Trophoblast cell (in vitro differentiated cells and primary cell): ENCODE measurements around the gene MLN.
A peak's percentile ranks its signal among the peaks of the same experiment; 100 is the strongest.

Source experiments
- DNase-seq, 2 donors: peaks; one replicate each; pipeline ENCODE4 v3.0.0-alpha.2; 2016
- H2AFZ ChIP-seq: 2 replicates; pipeline ENCODE4 v1.6.1; 2013; ENCODE audit warnings: low read length, moderate library complexity, mild to moderate bottlenecking; ENCODE audit not compliant: insufficient read depth, poor library complexity
- H2AK5ac ChIP-seq: 2 replicates; pipeline ENCODE4 v1.6.1; 2013; ENCODE audit warnings: mild to moderate bottlenecking, low read length
- H2BK120ac ChIP-seq: 2 replicates; pipeline ENCODE4 v1.6.1; 2013; ENCODE audit warnings: low read length, mild to moderate bottlenecking, moderate library complexity; ENCODE audit not compliant: insufficient read depth, poor library complexity
- H2BK12ac ChIP-seq: 2 replicates; pipeline ENCODE4 v1.6.1; 2013; ENCODE audit warnings: mild to moderate bottlenecking, low read length, moderate library complexity
- H2BK5ac ChIP-seq: 2 replicates; pipeline ENCODE4 v1.6.1; 2013; ENCODE audit warnings: low read length, low read depth, moderate library complexity, mild to moderate bottlenecking; ENCODE audit not compliant: poor library complexity
- H3K14ac ChIP-seq: 2 replicates; pipeline ENCODE4 v1.6.1; 2013; ENCODE audit warnings: mild to moderate bottlenecking, low read length
- H3K18ac ChIP-seq: 2 replicates; pipeline ENCODE4 v1.6.1; 2013; ENCODE audit warnings: mild to moderate bottlenecking, low read length
- H3K23ac ChIP-seq: 2 replicates; pipeline ENCODE4 v1.6.1; 2013; ENCODE audit warnings: low read length
- H3K27ac ChIP-seq: 2 replicates; pipeline ENCODE4 v1.5.1; 2013; ENCODE audit warnings: low read depth, mild to moderate bottlenecking, inconsistent platforms, low read length, moderate library complexity
- H3K27me3 ChIP-seq: 2 replicates; pipeline ENCODE4 v1.6.1; 2013; ENCODE audit warnings: inconsistent platforms, mild to moderate bottlenecking, low read length, moderate library complexity; ENCODE audit not compliant: insufficient read depth
- H3K36me3 ChIP-seq, 2 experiments: 1 replicate in 1 of 2; 2 replicates in 1 of 2; pipeline ENCODE4 v1.6.1; 2013; ENCODE audit warnings: low read length in 2 of 2, mild to moderate bottlenecking in 2 of 2, moderate library complexity in 1 of 2; ENCODE audit not compliant: insufficient read depth in 2 of 2, control insufficient read depth in 1 of 2
- H3K4ac ChIP-seq: 2 replicates; pipeline ENCODE4 v1.6.1; 2013; ENCODE audit warnings: low read depth, mild to moderate bottlenecking, low read length, moderate library complexity
- H3K4me1 ChIP-seq, 2 experiments: 1 replicate in 1 of 2; 2 replicates in 1 of 2; pipeline ENCODE4 v1.6.1; 2013; ENCODE audit warnings: low read length in 2 of 2, mild to moderate bottlenecking in 2 of 2, moderate library complexity in 1 of 2; ENCODE audit not compliant: insufficient read depth in 2 of 2, control insufficient read depth in 1 of 2
- H3K4me2 ChIP-seq: 2 replicates; pipeline ENCODE4 v1.6.1; 2013; ENCODE audit warnings: inconsistent platforms, mild to moderate bottlenecking, low read length, moderate library complexity
- H3K4me3 ChIP-seq: 2 replicates; pipeline ENCODE4 v1.5.1; 2013; ENCODE audit warnings: mild to moderate bottlenecking, low read depth, low read length, inconsistent platforms
- H3K79me1 ChIP-seq: one replicate; pipeline ENCODE4 v1.6.1; 2013; ENCODE audit warnings: low read length
- H3K79me2 ChIP-seq: 2 replicates; pipeline ENCODE4 v1.6.1; 2013; ENCODE audit warnings: low read length, mild to moderate bottlenecking; ENCODE audit not compliant: control insufficient read depth, insufficient read depth, poor library complexity
- H3K9ac ChIP-seq: 2 replicates; pipeline ENCODE4 v1.6.1; 2013; ENCODE audit warnings: mild to moderate bottlenecking, low read length
- H3K9me3 ChIP-seq: 2 replicates; pipeline ENCODE4 v1.6.1; 2013; ENCODE audit warnings: low read depth, mild to moderate bottlenecking, control low read depth, inconsistent platforms, low read length; ENCODE audit not compliant: insufficient read depth
- H4K12ac ChIP-seq: 2 replicates; pipeline ENCODE4 v1.6.1; 2013; ENCODE audit warnings: low read depth, mild to moderate bottlenecking, low read length, moderate library complexity
- H4K8ac ChIP-seq: 2 replicates; pipeline ENCODE4 v1.6.1; 2013; ENCODE audit warnings: low read depth, mild to moderate bottlenecking, low read length, moderate library complexity
- H4K91ac ChIP-seq: one replicate; pipeline ENCODE4 v1.6.1; 2013; ENCODE audit warnings: low read depth, mild to moderate bottlenecking, low read length, moderate library complexity
- WGBS: extraction: QIAGEN DNeasy Blood & Tissue Kit; methylation state at CpG from one replicate; pipeline ENCODE4 v1.1.7; 2013; ENCODE audit warnings: missing lambda C conversion rate; ENCODE audit not compliant: insufficient read length, insufficient coverage; ENCODE audit errors: extremely low coverage; 5-methylcytosine and 5-hydroxymethylcytosine counted together

MLN gene

DNA sequence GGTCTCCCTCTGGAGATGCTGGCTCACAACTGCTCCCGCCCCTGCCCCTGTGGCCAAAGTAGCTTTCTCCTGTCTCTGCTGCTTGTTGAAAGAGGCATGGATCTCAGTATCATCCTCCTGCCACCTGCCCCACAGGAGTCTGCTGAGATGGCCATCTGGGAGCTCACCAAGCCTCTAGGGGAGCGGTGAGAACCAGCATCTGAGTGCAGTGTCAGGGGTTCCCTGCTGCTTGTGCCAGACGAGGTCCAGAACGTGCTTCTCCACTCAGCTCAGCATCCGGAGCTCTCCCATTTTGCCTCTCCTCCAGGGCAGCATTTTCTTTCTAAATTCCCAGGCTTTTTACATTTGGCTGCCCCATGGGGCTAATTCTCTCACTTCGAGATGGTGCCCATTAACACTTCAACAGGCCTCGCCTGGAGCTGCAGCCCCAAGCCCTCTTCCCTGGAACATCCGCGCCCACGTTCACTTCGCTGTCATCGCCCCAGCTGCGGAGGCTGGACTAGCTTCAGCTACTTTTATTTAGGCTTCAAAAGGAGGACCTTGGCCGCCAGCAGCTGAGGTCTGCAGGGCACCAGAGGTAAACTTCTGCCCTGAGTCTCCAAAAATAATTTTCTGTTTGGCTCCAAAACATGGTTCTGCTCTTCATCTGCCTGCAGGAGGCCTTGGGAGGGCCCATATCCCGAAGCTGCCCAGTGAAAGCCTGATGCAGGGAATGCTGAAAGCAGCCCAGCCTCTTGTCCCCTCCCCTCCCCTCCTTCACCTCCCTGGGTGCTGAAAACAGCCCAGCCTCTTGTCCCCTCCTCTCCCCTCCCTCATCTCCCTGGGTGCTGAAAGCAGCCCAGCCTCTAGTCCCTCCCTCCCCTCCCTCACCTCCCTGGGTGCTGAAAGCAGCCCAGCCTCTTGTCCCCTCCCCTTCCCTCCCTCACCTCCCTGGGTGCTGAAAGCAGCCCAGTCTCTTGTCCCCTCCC is 25.2 kb upstream of the MLN start:
- H3K14ac ChIP-seq, result no peak overlapping the region
- no peaks in the 10 kb centered on the region for H3K27me3 ChIP-seq
- H2BK12ac ChIP-seq, result no peak overlapping the region
- H2BK5ac ChIP-seq, result no peak overlapping the region
- H3K23ac ChIP-seq, result no peak overlapping the region
- H2AK5ac ChIP-seq, result no peak overlapping the region
- H4K91ac ChIP-seq, result no peak overlapping the region
- no peaks in the 10 kb centered on the region for H3K79me2 ChIP-seq
- no peak overlapping the region for H3K4me2 ChIP-seq
- H3K79me1 ChIP-seq, result no peaks in the 10 kb centered on the region
- H3K36me3 ChIP-seq, result no peaks in the 10 kb centered on the region
- no peak overlapping the region for H3K27ac ChIP-seq
- H3K18ac ChIP-seq, result no peak overlapping the region
- H2BK120ac ChIP-seq, result no peak overlapping the region
- H2AFZ ChIP-seq, result no peak overlapping the region
- no peak overlapping the region for H4K8ac ChIP-seq
- WGBS, result no CpG with 5 or more reads among the region's 15 CpGs
- H3K4me3 ChIP-seq, result no peak overlapping the region
- H3K9ac ChIP-seq, result no peak overlapping the region
- no peak for DNase-seq
- H3K4ac ChIP-seq, result no peak overlapping the region
- H3K9me3 ChIP-seq, result peaks cover 6% of the 10 kb centered on the region
- no peaks in the 10 kb centered on the region for H3K4me1 ChIP-seq
- no peak overlapping the region for H4K12ac ChIP-seq

DNA sequence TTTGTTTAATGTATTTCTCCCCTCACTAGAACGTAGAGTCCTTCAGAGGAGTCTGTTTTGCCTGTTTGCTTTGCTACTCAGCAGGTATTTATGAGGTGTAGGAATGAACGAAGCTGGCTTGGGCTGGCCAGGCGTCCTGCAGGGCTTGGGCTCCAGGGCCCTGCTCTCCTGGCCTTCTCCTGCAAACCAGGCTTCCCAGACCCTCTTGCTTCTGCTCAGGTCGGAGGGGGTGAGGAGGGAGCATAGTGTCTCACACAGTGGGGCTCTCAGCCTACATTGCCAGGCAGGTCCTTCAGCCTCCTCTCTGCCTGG is 24.6 kb upstream of the MLN start:
- DNase-seq, result no peak
- no peaks in the 10 kb centered on the region for H3K4me1 ChIP-seq

DNA sequence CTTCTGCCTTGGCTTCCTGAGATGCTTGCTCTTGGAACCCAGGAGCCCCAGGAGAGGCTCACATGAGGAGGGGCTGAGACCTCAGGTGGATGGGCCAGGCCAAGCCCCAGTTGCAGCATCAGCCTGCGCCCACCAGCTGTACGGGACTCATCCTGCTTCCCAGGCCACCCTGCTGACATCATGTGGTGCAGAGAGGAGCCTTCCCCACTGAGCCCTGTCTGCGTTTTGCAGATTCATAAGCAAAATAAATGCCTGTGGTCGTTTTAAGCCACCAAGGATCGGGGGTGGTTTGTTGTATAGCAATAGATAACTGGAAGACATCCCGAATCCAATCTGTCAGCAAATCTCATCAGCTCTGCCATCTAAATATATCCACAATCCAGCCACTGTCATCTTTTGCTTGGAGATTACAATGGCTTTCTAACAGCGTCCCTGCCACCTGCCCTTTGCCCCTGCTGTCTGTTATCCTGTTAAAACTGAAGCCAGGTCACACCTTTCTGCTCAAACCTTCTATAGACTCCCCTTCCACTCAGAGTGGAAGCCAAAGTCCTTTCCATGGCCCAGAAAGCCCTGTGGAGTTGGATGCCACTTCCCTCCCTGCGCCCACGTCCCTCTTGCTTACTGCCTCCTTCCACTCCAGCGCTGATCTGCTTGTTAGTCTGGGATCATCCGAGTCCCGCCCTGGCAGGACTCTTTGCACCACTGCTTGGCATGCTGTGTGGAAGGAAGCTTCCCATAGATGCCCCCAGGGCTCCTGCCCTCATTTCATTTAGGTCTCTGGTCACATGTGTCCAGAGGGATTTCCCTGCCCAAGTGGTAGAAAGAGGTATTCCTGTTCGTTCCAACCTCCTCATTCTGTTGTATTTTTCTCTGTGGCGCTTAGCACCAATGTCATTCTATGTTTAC is 24.0 kb upstream of the MLN start:
- Histone ChIP-seq H2BK120ac (no peak overlapping the region), H3K14ac (no peak overlapping the region), H3K36me3 (no peaks in the 10 kb centered on the region), H2AK5ac (no peak overlapping the region), H3K27ac (no peak overlapping the region), H3K9ac (no peak overlapping the region), H3K4me2 (no peak overlapping the region), H3K9me3 (peaks cover 2% of the 10 kb centered on the region), H3K18ac (no peak overlapping the region), H3K4ac (no peak overlapping the region), H2AFZ (no peak overlapping the region), H3K23ac (no peak overlapping the region), H2BK5ac (no peak overlapping the region), H3K4me1 (no peaks in the 10 kb centered on the region), H4K8ac (no peak overlapping the region), H3K27me3 (no peaks in the 10 kb centered on the region), H3K79me1 (no peaks in the 10 kb centered on the region), H3K79me2 (no peaks in the 10 kb centered on the region), H4K12ac (no peak overlapping the region), H3K4me3 (no peak overlapping the region), H4K91ac (no peak overlapping the region), H2BK12ac (no peak overlapping the region)
- peak in 1 of 2 donors; percentile 15 for DNase-seq
- WGBS, result no CpG with 5 or more reads among the region's 14 CpGs

More for the DNA sequence above, 24.6 kb upstream of the MLN start:
- WGBS, result no CpG with 5 or more reads among the region's 4 CpGs
- no peak overlapping the region for H3K9ac ChIP-seq
- no peaks in the 10 kb centered on the region for H3K27me3 ChIP-seq
- no peak overlapping the region for H3K4me2 ChIP-seq
- no peak overlapping the region for H3K14ac ChIP-seq
- no peaks in the 10 kb centered on the region for H3K36me3 ChIP-seq
- no peak overlapping the region for H4K8ac ChIP-seq
- H2AFZ ChIP-seq, result no peak overlapping the region
- H2BK12ac ChIP-seq, result no peak overlapping the region
- no peaks in the 10 kb centered on the region for H3K79me1 ChIP-seq
- no peak overlapping the region for H3K18ac ChIP-seq
- peaks cover 4% of the 10 kb centered on the region for H3K9me3 ChIP-seq
- no peak overlapping the region for H4K12ac ChIP-seq
- no peak overlapping the region for H3K27ac ChIP-seq
- no peak overlapping the region for H2BK120ac ChIP-seq
- no peak overlapping the region for H2BK5ac ChIP-seq
- no peak overlapping the region for H2AK5ac ChIP-seq
- H3K4ac ChIP-seq, result no peak overlapping the region
- no peak overlapping the region for H3K23ac ChIP-seq
- H3K79me2 ChIP-seq, result no peaks in the 10 kb centered on the region
- no peak overlapping the region for H3K4me3 ChIP-seq
- H4K91ac ChIP-seq, result no peak overlapping the region

DNA sequence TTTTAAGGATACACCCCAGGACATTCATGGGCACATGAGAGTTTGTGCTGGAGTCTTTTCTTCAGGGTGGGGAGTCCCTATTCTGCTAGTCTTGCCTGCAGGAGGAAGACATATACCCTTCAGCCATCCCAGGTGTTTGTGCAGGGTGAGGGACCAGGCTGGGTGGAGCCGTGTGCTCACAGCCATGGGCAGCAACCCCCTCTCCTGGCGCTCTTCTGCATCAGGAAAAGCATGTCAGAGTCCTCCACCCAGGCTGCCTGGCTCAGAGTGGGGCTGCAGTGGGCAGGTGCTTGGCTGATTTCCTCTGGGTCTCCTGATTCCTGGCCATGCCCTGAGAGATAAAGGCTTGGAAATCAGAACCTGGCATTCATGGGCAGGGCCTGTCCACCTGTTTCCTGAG is 22.7 kb upstream of the MLN start:
- no peak overlapping the region for H2BK5ac ChIP-seq
- peaks cover 2% of the 10 kb centered on the region for H3K9me3 ChIP-seq
- H3K4ac ChIP-seq, result no peak overlapping the region
- no peaks in the 10 kb centered on the region for H3K4me1 ChIP-seq
- no peak overlapping the region for H3K9ac ChIP-seq
- no peak overlapping the region for H3K18ac ChIP-seq
- H3K36me3 ChIP-seq, result no peaks in the 10 kb centered on the region
- no peak overlapping the region for H3K27ac ChIP-seq
- H2BK12ac ChIP-seq, result no peak overlapping the region
- no peak overlapping the region for H3K14ac ChIP-seq
- H3K27me3 ChIP-seq, result no peaks in the 10 kb centered on the region
- no peaks in the 10 kb centered on the region for H3K79me1 ChIP-seq
- no peak overlapping the region for H2BK120ac ChIP-seq
- H2AK5ac ChIP-seq, result no peak overlapping the region
- no peak for DNase-seq
- no CpG with 5 or more reads among the region's 2 CpGs for whole genome bisulfite sequencing
- H2AFZ ChIP-seq, result no peak overlapping the region
- H4K12ac ChIP-seq, result no peak overlapping the region
- H3K4me2 ChIP-seq, result no peak overlapping the region
- H4K8ac ChIP-seq, result no peak overlapping the region
- H3K79me2 ChIP-seq, result no peaks in the 10 kb centered on the region
- H3K23ac ChIP-seq, result no peak overlapping the region
- H4K91ac ChIP-seq, result no peak overlapping the region
- H3K4me3 ChIP-seq, result no peak overlapping the region
